ENCODE measurements around the gene YIPF5.
A peak's percentile ranks its signal among the peaks of the same experiment; 100 is the strongest.

YIPF5 gene

DNA sequence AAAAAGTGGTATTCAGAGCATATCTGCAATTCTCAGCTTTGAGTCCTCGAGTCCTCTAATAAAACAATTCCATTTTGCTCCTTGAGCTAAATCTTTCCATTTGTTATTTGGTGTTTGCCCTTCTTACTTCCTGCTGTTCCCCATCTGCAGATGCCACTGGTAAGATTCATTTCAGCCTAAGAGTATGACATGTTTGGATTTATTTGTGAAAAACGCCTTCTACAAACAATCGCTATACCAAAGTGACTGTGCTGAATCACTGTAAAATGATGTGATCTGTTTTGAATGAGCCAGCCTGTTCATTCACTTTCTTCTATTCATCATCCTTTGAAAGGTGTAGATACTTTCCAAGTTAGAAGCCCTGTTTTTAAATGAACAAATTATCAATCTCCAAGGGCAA, 27.9 kb upstream of the YIPF5 start:
- no peak overlapping the region for H3K4me3 ChIP-seq (ENCODE audit: low read length)
- H3K4me1 ChIP-seq (ENCODE audit: control insufficient read depth, insufficient read depth, low read length), result peaks cover 32% of the 10 kb centered on the region
- H3K36me3 ChIP-seq (ENCODE audit: insufficient read depth, low read length), result no peaks in the 10 kb centered on the region
- no peaks in the 10 kb centered on the region for H3K9me3 ChIP-seq (replicated peaks; ENCODE audit: low read length)
- no peak overlapping the region for H3K9ac ChIP-seq (ENCODE audit: low read depth, low read length)
- H3K27me3 ChIP-seq (ENCODE audit: control insufficient read depth, insufficient read depth, low read length), result no peaks in the 10 kb centered on the region
- peak overlapping the region; percentile 54 for H3K4me2 ChIP-seq (ENCODE audit: low read length)

DNA sequence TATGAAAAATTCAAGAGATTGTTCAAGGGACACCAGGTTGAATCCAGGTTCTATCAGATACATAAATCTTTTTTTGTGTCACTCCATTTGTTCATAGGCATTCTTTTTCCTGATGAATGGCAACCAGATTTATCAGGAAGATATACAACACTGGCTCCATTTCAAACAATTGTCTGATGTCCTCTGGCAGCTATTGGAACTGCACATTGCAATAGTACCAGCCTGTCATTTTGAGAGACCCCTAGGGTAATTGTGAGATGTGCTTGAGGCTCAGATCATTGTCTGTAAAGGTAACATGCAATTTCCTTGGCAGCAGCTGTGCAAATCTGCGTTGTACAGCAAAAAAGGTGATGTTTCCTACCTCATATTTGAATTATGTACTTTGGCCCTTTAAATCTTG, 26.2 kb upstream of the YIPF5 start:
- H3K36me3 ChIP-seq (ENCODE audit: insufficient read depth, low read length), result no peaks in the 10 kb centered on the region
- H3K4me1 ChIP-seq (ENCODE audit: control insufficient read depth, insufficient read depth, low read length), result peaks cover 28% of the 10 kb centered on the region
- H3K27me3 ChIP-seq (ENCODE audit: control insufficient read depth, insufficient read depth, low read length), result no peaks in the 10 kb centered on the region
- no peak overlapping the region for H3K9ac ChIP-seq (ENCODE audit: low read depth, low read length)
- no peak overlapping the region for H3K4me2 ChIP-seq (ENCODE audit: low read length)
- no peak overlapping the region for H3K4me3 ChIP-seq (ENCODE audit: low read length)
- no peaks in the 10 kb centered on the region for H3K9me3 ChIP-seq (replicated peaks; ENCODE audit: low read length)

DNA sequence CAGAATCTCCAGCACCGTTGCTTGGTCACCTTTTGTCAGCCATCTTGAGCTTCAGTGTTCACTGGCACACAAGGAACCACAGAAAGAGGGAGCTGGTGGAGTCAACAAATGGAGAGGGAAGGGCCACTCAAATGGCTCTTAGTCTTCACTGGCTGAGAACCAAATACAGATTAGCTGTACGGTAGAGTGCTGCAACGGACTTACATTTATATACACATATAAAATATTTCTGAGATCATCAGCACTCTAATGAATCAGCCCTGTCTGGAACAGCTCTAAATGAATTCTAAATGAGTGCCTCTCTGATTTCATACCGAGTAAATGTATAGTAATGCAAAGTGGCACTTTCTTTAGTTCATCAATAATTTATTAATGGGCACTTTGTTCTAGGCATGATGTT, 25.0 kb upstream of the YIPF5 start:
- Histone ChIP-seq H3K9me3 (replicated peaks; ENCODE audit: low read length) (no peaks in the 10 kb centered on the region), H3K9ac (ENCODE audit: low read depth, low read length) (no peak overlapping the region), H3K4me2 (ENCODE audit: low read length) (no peak overlapping the region), H3K4me1 (ENCODE audit: control insufficient read depth, insufficient read depth, low read length) (peaks cover 39% of the 10 kb centered on the region), H3K4me3 (ENCODE audit: low read length) (no peak overlapping the region), H3K36me3 (ENCODE audit: insufficient read depth, low read length) (no peaks in the 10 kb centered on the region), H3K27me3 (ENCODE audit: control insufficient read depth, insufficient read depth, low read length) (no peaks in the 10 kb centered on the region)

- Histone ChIP-seq H3K27me3 (ENCODE audit: control insufficient read depth, insufficient read depth, low read length) (no peaks in the 10 kb centered on the region), H3K9me3 (replicated peaks; ENCODE audit: low read length) (no peaks in the 10 kb centered on the region), H3K9ac (ENCODE audit: low read depth, low read length) (no peak overlapping the region), H3K4me2 (ENCODE audit: low read length) (no peak overlapping the region), H3K4me1 (ENCODE audit: control insufficient read depth, insufficient read depth, low read length) (peaks cover 49% of the 10 kb centered on the region), H3K36me3 (ENCODE audit: insufficient read depth, low read length) (no peaks in the 10 kb centered on the region), H3K4me3 (ENCODE audit: low read length) (no peak overlapping the region)
Observed at GRCh38 chr5:144194144-144194543, 23.7 kb upstream of the YIPF5 start.

GRCh38 chr5:144192661-144193060, 22.2 kb upstream of the YIPF5 start:
- no peak overlapping the region for H3K4me3 ChIP-seq (ENCODE audit: low read length)
- no peaks in the 10 kb centered on the region for H3K27me3 ChIP-seq (ENCODE audit: control insufficient read depth, insufficient read depth, low read length)
- H3K9me3 ChIP-seq (replicated peaks; ENCODE audit: low read length), result no peaks in the 10 kb centered on the region
- no peaks in the 10 kb centered on the region for H3K36me3 ChIP-seq (ENCODE audit: insufficient read depth, low read length)
- peaks cover 51% of the 10 kb centered on the region for H3K4me1 ChIP-seq (ENCODE audit: control insufficient read depth, insufficient read depth, low read length)
- H3K9ac ChIP-seq (ENCODE audit: low read depth, low read length), result no peak overlapping the region
- no peak overlapping the region for H3K4me2 ChIP-seq (ENCODE audit: low read length)

DNA sequence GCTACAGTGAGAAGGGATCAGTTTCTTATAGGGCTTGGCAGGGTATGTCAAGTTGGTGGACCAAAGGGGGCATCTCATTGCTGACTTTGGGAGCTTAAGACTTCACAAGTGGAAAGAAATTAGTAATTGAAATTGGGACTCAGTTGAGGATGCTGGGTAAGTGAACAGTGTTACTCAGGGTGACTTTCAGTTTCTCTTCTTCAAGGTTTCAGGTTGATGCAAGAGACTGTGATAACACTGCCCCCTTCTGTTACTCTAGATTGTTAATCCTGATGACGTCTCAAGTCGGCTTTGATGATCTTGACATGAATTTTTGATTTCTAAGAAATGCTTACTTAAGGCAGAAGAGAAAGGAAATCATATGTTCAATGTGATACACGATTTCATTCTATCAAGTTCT, 21.5 kb upstream of the YIPF5 start:
- Histone ChIP-seq H3K9me3 (replicated peaks; ENCODE audit: low read length) (no peaks in the 10 kb centered on the region), H3K36me3 (ENCODE audit: insufficient read depth, low read length) (no peaks in the 10 kb centered on the region), H3K9ac (ENCODE audit: low read depth, low read length) (no peak overlapping the region), H3K4me2 (ENCODE audit: low read length) (peak overlapping the region; percentile 63), H3K4me3 (ENCODE audit: low read length) (no peak overlapping the region), H3K27me3 (ENCODE audit: control insufficient read depth, insufficient read depth, low read length) (no peaks in the 10 kb centered on the region), H3K4me1 (ENCODE audit: control insufficient read depth, insufficient read depth, low read length) (peaks cover 57% of the 10 kb centered on the region)

DNA sequence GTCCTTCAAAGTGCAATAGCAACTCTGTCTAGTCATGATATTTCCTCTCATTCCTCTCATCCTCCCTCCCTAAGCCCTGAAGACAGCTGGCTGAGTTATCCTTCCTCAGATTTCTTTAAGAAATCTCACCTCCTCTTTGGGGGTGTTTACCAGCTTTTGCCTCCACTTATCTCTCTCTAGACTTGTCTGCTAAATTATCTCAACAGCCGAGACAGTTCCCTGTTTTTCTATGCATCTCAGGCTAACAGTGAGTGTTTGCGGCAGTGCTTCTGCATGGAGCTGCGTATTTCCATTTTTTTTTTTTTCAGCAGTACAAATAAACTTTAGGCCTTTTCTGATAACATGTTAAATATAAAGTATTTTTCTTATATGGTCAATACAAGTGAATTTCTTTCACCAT, 21.1 kb upstream of the YIPF5 start:
- Histone ChIP-seq H3K9me3 (replicated peaks; ENCODE audit: low read length) (no peaks in the 10 kb centered on the region), H3K4me3 (ENCODE audit: low read length) (no peak overlapping the region), H3K4me1 (ENCODE audit: control insufficient read depth, insufficient read depth, low read length) (peaks cover 57% of the 10 kb centered on the region), H3K36me3 (ENCODE audit: insufficient read depth, low read length) (no peaks in the 10 kb centered on the region), H3K27me3 (ENCODE audit: control insufficient read depth, insufficient read depth, low read length) (no peaks in the 10 kb centered on the region), H3K9ac (ENCODE audit: low read depth, low read length) (no peak overlapping the region), H3K4me2 (ENCODE audit: low read length) (peak overlapping the region; percentile 63)

- H3K4me3 ChIP-seq (ENCODE audit: low read length), result no peak overlapping the region
- no peaks in the 10 kb centered on the region for H3K9me3 ChIP-seq (replicated peaks; ENCODE audit: low read length)
- peaks cover 44% of the 10 kb centered on the region for H3K4me1 ChIP-seq (ENCODE audit: control insufficient read depth, insufficient read depth, low read length)
- H3K9ac ChIP-seq (ENCODE audit: low read depth, low read length), result no peak overlapping the region
- peak overlapping the region; percentile 29 for H3K4me2 ChIP-seq (ENCODE audit: low read length)
- H3K36me3 ChIP-seq (ENCODE audit: insufficient read depth, low read length), result no peaks in the 10 kb centered on the region
- H3K27me3 ChIP-seq (ENCODE audit: control insufficient read depth, insufficient read depth, low read length), result no peaks in the 10 kb centered on the region
Observed at GRCh38 chr5:144189800-144190429, 19.5 kb upstream of the YIPF5 start.

GRCh38 chr5:144187699-144188294, 17.3 kb upstream of the YIPF5 start:
- Histone ChIP-seq H3K4me2 (ENCODE audit: low read length) (peak overlapping the region; percentile 16), H3K27me3 (ENCODE audit: control insufficient read depth, insufficient read depth, low read length) (no peaks in the 10 kb centered on the region), H3K36me3 (ENCODE audit: insufficient read depth, low read length) (no peaks in the 10 kb centered on the region), H3K4me1 (ENCODE audit: control insufficient read depth, insufficient read depth, low read length) (peaks cover 47% of the 10 kb centered on the region), H3K4me3 (ENCODE audit: low read length) (no peak overlapping the region), H3K9me3 (replicated peaks; ENCODE audit: low read length) (no peaks in the 10 kb centered on the region), H3K9ac (ENCODE audit: low read depth, low read length) (peak overlapping the region; percentile 41)

DNA sequence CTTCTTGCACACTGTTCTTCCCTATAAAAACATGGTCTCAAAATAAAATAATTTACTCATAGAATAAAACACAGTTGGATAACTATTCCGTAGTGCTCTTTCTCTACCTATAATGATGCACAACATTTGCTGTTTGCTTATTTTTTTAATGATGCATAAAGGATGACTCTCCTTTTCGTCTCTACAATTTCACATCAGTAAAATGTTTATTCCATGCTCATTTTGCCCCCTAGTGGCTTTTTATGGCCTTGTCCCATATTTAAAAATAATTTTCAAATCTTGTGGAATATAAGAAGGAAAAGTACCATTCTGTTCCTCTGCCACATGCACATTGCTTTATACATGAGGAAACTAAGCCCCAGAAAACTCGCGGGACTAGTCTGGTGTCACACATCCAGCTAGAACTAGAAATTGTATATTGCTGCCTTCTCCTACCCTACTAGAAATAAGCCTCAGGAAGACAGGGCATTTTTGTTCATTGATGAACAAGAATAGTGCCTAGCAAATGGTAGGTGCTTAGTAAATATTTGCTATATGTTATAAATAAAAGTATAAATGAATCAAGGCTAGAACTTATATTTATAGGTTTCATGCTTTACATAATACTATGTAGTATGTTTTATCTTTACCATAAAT, 12.9 kb upstream of the YIPF5 start:
- Histone ChIP-seq H3K4me3 (ENCODE audit: low read length) (no peak overlapping the region), H3K9ac (ENCODE audit: low read depth, low read length) (no peak overlapping the region), H3K36me3 (ENCODE audit: insufficient read depth, low read length) (no peaks in the 10 kb centered on the region), H3K4me2 (ENCODE audit: low read length) (peak overlapping the region; percentile 15), H3K4me1 (ENCODE audit: control insufficient read depth, insufficient read depth, low read length) (peaks cover 18% of the 10 kb centered on the region), H3K9me3 (replicated peaks; ENCODE audit: low read length) (no peaks in the 10 kb centered on the region), H3K27me3 (ENCODE audit: control insufficient read depth, insufficient read depth, low read length) (no peaks in the 10 kb centered on the region)

GRCh38 chr5:144179226-144179625, 8.8 kb upstream of the YIPF5 start:
- H3K36me3 ChIP-seq (ENCODE audit: insufficient read depth, low read length), result no peaks in the 10 kb centered on the region
- no peaks in the 10 kb centered on the region for H3K27me3 ChIP-seq (ENCODE audit: control insufficient read depth, insufficient read depth, low read length)

DNA sequence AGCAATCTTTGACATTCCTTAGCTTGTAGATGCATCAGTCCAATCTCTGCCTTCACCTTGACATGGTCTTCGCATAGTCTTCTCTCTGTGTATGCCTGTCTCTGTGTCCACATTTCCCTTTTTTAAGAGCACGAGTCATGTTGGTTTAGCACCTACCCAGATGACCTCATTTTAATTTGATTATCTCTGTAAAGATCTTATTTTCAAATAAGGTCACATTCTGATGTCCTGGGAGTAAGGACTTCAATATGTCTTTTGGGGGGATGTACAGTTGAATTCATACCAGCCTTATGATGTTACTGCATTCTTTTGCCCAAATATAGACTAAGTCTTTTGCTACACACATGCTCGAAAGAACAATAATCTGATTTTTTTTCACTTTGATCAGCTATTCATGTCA, 7.1 kb upstream of the YIPF5 start:
- H3K4me3 ChIP-seq (ENCODE audit: low read length), result no peak overlapping the region
- H3K9me3 ChIP-seq (replicated peaks; ENCODE audit: low read length), result no peaks in the 10 kb centered on the region
- H3K27me3 ChIP-seq (ENCODE audit: control insufficient read depth, insufficient read depth, low read length), result no peaks in the 10 kb centered on the region
- H3K9ac ChIP-seq (ENCODE audit: low read depth, low read length), result no peak overlapping the region
- H3K4me2 ChIP-seq (ENCODE audit: low read length), result no peak overlapping the region
- no peaks in the 10 kb centered on the region for H3K36me3 ChIP-seq (ENCODE audit: insufficient read depth, low read length)
- H3K4me1 ChIP-seq (ENCODE audit: control insufficient read depth, insufficient read depth, low read length), result peaks cover under 1% of the 10 kb centered on the region

More at GRCh38 chr5:144179226-144179625, 8.8 kb upstream of the YIPF5 start:
- no peak overlapping the region for H3K9ac ChIP-seq (ENCODE audit: low read depth, low read length)
- no peak overlapping the region for H3K4me3 ChIP-seq (ENCODE audit: low read length)
- H3K9me3 ChIP-seq (replicated peaks; ENCODE audit: low read length), result no peaks in the 10 kb centered on the region
- no peak overlapping the region for H3K4me2 ChIP-seq (ENCODE audit: low read length)
- peaks cover 6% of the 10 kb centered on the region for H3K4me1 ChIP-seq (ENCODE audit: control insufficient read depth, insufficient read depth, low read length)
